Measurements from ENCODE around the gene NTF4.

DNA sequence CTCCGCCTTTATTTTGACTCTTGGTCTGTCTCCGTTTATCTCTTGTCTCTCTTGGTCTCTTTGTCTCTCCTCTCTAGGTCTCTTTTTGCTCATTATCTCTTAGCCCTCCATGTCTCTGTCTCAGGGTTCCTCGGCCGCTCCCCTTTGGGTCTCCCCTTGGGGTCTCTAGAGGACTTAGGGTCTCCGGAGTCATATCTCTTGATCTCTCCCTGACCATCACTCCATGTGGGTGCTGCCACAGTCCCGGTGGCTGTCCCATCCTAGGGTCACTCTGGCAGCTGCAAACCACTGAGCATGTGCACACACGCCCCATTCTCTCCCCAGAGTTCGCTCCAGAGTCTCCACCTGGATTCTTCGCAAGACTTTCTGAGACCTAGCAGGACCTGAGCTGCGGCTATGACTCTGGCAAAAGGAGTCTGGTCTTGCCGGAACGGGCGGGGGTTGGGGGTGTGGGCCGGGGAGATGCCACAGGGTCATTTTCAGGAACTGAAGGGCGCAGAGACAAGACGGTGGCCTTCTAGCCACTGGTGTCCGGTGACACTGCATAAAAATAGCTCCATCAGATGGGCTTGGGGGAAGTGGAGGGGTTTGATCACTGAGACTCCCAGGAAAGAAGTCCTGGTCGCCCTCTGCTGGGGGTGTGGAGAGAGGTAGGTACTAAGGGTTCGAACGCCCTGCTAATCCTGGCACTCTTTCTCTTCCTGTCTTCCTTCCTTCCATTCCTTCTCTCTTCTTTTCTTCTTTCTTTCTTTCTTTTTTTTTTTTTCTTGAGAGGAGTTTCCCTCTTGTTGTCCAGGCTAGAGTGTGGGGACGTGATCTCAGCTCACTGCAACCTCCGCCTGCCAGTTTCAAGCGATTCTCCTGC, 9.1 kb upstream of the NTF4 start:
- TF ChIP-seq POLR2A (IDR thresholded peaks at IDR 0.05; ENCODE audit: extremely low read depth, insufficient read length), result no peak
- TF ChIP-seq, protein P1, sequence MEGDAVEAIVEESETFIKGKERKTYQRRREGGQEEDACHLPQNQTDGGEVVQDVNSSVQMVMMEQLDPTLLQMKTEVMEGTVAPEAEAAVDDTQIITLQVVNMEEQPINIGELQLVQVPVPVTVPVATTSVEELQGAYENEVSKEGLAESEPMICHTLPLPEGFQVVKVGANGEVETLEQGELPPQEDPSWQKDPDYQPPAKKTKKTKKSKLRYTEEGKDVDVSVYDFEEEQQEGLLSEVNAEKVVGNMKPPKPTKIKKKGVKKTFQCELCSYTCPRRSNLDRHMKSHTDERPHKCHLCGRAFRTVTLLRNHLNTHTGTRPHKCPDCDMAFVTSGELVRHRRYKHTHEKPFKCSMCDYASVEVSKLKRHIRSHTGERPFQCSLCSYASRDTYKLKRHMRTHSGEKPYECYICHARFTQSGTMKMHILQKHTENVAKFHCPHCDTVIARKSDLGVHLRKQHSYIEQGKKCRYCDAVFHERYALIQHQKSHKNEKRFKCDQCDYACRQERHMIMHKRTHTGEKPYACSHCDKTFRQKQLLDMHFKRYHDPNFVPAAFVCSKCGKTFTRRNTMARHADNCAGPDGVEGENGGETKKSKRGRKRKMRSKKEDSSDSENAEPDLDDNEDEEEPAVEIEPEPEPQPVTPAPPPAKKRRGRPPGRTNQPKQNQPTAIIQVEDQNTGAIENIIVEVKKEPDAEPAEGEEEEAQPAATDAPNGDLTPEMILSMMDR (IDR thresholded peaks at IDR 0.05; ENCODE audit: low read depth, low read length), result peak; percentile 50

Data from NB4 (cell line).